ENCODE results near the gene DOCK9.

The DOCK9 gene

GRCh38 chr13:98977568-98978265, at the start of gene DOCK9:
DOCK9 (minus strand) TSS chr13:98978064; CDS start chr13:98977909, 155 bp downstream.
- no peak for DNase-seq (ENCODE audit: low read depth in 2 of 2)

DNA sequence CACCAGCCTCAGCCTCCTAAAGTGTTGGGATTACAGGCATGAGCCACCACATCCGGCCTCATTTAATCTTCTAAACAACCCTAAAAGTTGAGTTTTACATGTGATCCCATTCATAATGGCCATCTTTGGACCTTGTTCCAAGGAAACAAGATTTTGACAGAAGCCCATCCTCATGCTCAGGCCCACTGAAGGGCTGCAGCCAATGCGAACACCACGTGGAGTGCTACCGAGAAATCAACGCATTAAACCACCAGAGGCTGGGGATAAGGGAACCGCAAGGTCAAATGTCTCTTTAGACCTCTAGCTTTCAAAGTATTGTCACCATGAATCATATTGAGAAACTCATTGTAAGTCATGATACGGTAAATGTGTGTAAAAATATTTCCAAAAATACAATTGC, 49.4 kb upstream of the DOCK9 start:
- DNase-seq (ENCODE audit: low read depth in 2 of 2): no peak

GRCh38 chr13:99022941-99023340, 45.1 kb upstream of the DOCK9 start:
- DNase-seq (ENCODE audit: low read depth in 2 of 2): no peak

DNA sequence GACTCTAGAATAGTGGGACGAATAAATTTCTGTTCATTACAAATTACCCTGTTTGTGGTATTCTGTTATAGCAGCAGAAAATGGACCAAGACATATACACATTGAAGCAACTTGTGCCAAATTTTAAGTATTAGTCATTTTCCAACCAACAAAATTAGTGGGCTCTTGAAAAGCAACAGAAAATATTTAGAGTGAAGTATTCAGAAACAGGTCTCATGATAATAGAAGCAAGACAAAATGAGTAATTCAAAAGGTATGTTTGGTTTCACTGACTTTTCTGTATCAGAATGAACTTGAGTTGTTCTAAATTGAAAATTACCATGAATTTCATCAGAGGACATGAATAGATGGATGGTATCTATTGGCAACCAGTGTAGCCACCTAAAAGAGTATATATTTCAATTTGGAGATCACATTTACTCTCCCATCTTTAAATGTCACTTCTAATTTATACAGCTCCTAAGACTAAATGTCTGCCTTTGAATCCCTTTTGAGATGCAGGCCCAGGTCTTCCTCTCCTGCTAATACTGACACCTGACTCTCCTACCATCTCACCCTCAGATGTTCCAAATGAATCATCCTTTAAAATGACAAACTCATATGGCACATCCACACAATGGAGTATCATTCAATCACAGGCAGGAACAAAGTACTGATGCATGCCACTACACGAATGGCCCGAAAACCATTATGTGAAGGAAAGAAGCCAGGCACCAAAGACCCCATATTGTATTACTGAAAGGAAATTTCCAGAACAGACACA, 40.7 kb upstream of the DOCK9 start:
- no peak for DNase-seq (ENCODE audit: low read depth in 2 of 2)

- DNase-seq (ENCODE audit: low read depth in 2 of 2): no peak
These were observed 38.0 kb upstream of the DOCK9 start for GRCh38 chr13:99015606-99016490.

DNA sequence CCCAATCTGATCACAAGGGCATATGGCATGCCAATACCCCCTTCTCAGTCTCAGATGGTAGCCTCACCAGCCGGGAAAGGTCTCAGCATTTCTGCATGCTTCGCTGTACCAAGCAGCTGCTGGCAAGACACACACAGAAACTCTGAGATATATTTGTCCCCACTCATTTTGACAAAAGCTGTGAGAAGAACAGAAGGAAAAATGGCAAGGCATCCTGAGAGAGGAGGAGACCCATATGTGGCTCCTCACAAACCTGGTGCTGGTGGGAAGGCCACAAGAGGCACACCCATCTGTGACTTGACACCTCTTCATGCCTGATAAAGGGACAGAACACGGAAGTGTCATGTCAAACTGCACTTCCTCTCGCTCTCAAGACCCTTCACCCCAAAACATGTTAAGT, 36.7 kb upstream of the DOCK9 start:
- no peak for DNase-seq (ENCODE audit: low read depth in 2 of 2)

GRCh38 chr13:99013951-99014350, 36.1 kb upstream of the DOCK9 start:
- no peak for DNase-seq (ENCODE audit: low read depth in 2 of 2)

DNA sequence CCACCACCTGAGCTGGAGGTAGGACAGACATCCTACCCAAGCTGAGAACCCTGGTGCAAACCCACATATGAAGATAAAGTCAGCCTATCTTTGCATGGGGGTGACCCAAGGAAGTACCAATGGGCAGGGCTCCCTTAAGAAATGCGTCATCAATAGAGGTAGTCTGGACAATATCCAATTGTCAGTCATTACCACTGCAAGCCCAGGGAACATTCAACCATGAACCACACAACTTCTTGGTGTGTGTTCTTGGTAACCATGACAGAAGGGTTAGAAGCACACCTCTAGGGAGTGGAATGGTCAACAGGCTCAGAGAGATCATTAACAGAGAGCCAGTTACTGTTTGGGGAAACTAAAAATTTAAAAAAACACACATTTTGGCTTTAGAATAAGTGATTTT, 34.7 kb upstream of the DOCK9 start:
- no peak for DNase-seq (ENCODE audit: low read depth in 2 of 2)

DNA sequence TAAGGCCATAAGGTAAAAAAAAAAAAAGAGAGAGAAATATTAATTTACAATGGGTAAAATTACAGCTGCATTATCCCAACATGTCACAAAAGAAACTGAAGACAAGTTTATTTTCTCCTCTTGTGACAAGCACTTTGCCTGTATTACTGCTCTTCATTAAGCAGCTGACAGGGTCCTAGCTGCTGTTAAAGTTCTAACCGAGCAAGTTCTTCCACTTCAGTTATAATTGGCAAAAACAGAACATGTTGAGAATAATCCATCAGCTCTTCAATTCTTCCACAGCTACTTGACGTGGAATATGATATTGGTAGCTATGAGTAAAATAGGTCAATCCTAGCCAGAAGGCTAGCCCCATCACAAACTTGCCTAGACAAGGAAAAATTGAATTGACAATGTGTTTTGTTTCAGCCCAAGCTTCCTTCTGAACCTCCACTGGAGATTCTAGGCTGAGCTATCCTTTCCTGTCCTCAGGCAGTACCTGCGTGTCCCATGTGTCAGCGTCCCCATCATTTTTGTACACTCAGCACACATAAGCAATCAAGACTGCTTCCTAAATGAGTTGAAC, 32.2 kb upstream of the DOCK9 start:
- DNase-seq (ENCODE audit: low read depth in 2 of 2): no peak

DNA sequence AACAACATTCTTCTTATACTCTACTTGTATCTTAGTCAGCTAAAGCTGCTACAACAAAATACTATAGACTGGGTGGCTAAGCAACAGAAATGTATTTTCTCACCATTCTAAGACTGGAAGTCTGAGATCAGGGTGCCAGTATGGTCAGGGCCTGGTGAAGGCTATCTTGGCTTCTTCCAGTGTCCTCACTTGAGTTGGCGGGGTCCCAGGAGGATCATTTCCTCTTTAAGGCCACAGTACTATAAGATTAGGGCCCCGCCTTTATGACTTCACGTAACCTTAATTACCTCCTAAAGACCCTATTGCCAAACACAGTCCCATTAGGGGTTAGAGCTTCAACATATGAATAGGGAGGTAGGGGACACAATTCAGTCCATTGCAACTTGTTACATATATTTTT, 30.7 kb upstream of the DOCK9 start:
- DNase-seq (ENCODE audit: low read depth in 2 of 2): no peak

GRCh38 chr13:99007414-99007986, 29.6 kb upstream of the DOCK9 start:
- no peak for DNase-seq (ENCODE audit: low read depth in 2 of 2)

GRCh38 chr13:99005609-99006008, 27.7 kb upstream of the DOCK9 start:
- DNase-seq (ENCODE audit: low read depth in 2 of 2): no peak

DNA sequence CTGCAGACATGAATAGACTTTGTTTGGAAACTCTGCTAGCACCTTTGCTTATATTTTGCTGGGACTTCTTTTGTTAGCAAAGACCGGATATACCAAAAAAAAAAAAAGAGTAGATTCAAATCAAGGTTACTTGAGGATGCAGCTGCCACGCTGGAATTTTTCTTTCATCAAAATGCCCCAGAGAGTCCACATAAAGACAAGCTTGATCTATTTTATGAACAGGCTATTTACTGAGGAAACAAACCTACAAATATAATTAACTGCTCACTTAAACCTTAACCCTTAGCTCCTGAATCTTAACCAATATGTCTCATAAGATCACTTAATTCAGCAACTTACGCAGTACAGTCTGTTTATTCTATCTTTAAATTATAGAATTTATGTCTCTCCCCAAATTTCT, 27.1 kb upstream of the DOCK9 start:
- DNase-seq (ENCODE audit: low read depth in 2 of 2): no peak

DNA sequence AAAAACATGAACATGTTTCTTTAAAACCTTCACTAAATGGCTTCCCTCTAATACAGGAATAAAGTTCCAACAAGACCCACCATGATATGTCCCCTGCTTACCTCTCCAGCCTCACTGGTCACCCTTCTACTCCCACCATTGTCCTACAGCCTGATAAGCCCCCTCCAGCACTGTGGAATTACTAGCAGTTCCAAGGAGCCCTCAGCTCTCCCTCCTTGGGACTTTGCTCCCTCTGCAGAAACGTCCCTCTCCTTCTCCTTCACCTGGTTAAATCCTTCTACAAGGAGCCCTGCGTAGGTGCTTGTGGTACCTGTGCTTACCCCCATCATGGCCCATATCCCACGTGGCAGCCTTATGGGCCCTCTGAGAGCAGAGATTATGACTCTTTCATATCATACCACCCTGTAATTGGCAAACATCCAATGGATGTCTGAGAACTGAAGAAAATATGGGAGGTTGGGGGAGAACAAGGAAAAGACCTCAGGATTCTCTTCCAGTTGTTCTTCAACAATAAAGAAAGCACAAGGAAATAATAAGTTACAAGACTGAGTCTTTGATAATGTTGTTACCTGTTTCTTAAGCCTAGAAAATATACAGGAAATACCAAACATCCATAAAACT, 26.1 kb upstream of the DOCK9 start:
- DNase-seq (ENCODE audit: low read depth in 2 of 2): no peak

GRCh38 chr13:99003186-99003585, 25.3 kb upstream of the DOCK9 start:
- DNase-seq (ENCODE audit: low read depth in 2 of 2): no peak

DNA sequence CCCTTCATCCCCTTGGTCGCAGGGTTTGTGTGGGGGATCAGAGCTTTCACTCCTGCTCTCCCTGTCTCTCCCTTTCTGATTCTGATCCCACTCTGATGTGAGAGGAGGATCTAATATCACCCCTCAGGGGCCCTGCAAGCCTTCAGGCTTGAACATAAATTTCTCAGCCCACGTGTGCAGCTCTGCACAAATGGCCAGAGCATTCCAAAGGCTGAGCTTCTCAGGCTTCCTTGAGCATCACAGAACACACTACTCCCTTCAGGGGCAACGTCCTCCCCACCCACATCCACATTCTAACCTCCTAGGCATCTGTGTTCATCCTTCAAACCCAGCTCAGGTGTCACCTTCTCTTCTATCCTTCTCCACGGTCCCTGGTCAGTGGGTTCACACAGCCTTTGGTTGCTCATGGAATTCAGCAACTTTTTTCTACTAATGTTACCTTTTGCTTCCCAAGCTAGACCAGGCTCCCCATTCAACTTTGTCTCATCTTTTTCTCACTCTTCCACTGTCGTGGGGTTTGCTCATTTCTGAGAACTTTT, 24.4 kb upstream of the DOCK9 start:
- DNase-seq (ENCODE audit: low read depth in 2 of 2): no peak

DNA sequence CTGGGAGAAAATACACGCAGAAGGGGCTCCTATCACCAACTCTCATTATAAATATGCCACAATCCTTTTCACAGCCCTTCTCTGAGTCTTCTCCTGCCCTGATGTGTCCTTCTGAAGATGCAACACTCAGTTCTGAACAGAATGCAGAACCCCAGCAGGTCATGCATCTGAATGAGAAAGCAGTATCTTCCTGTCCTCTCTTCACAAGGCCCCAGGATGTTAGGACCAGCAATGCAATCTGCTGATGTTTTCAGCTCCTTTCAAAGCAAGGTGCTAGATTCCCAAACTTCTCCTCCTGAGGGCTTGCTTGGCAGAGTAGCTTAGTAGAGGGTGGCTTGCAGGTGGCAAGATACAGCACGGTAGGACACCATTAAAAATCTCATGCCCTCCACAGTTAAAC, 22.3 kb upstream of the DOCK9 start:
- DNase-seq (ENCODE audit: low read depth in 2 of 2): no peak

- DNase-seq (ENCODE audit: low read depth in 2 of 2): no peak
These were observed 21.7 kb upstream of the DOCK9 start for GRCh38 chr13:98999639-98999952.

GRCh38 chr13:98998831-98999638, 21.2 kb upstream of the DOCK9 start:
- DNase-seq (ENCODE audit: low read depth in 2 of 2): no peak
